Mesendoderm (in vitro differentiated cells): ENCODE measurements around the gene NAP1L5.

Source experiments
- DNase-seq: peaks from one replicate; pipeline ENCODE4 v3.0.0; 2013
- H2AK5ac ChIP-seq: 2 replicates; pipeline ENCODE4 v1.6.1; 2013; ENCODE audit warnings: low read length, inconsistent platforms
- H2BK120ac ChIP-seq: 2 replicates; pipeline ENCODE4 v1.6.1; 2013; ENCODE audit warnings: low read depth, mild to moderate bottlenecking, low read length, moderate library complexity, mixed read lengths
- H2BK15ac ChIP-seq: replicated peaks from 2 replicates; pipeline ENCODE4 v1.6.1; 2013; ENCODE audit warnings: low read depth, mild to moderate bottlenecking, moderate library complexity
- H2BK5ac ChIP-seq: 2 replicates; pipeline ENCODE4 v1.6.1; 2013; ENCODE audit warnings: low read length, inconsistent platforms
- H3K18ac ChIP-seq: 2 replicates; pipeline ENCODE4 v1.6.1; 2013; ENCODE audit warnings: mild to moderate bottlenecking, low read length, mixed read lengths
- H3K23ac ChIP-seq: one replicate; pipeline ENCODE4 v1.6.1; 2013; ENCODE audit warnings: low read length
- H3K27ac ChIP-seq: 2 replicates; pipeline ENCODE4 v1.5.1; 2013; ENCODE audit warnings: low read depth, mild to moderate bottlenecking, inconsistent platforms, low read length, moderate library complexity
- H3K27me3 ChIP-seq: 2 replicates; pipeline ENCODE4 v1.6.1; 2013; ENCODE audit warnings: low read length, control low read depth, mild to moderate bottlenecking, inconsistent platforms; ENCODE audit not compliant: insufficient read depth, poor library complexity
- H3K36me3 ChIP-seq: 2 replicates; pipeline ENCODE4 v1.6.1; 2013; ENCODE audit warnings: low read length, inconsistent platforms; ENCODE audit not compliant: control insufficient read depth, insufficient read depth
- H3K4ac ChIP-seq: one replicate; pipeline ENCODE4 v1.6.1; 2013; ENCODE audit warnings: low read depth, mild to moderate bottlenecking, low read length, moderate library complexity
- H3K4me1 ChIP-seq: 2 replicates; pipeline ENCODE4 v1.6.1; 2013; ENCODE audit warnings: low read depth, low read length, inconsistent platforms; ENCODE audit not compliant: control insufficient read depth
- H3K4me2 ChIP-seq: 2 replicates; pipeline ENCODE4 v1.6.1; 2013; ENCODE audit warnings: low read length
- H3K4me3 ChIP-seq: 2 replicates; pipeline ENCODE4 v1.5.1; 2013; ENCODE audit warnings: mild to moderate bottlenecking, low read length
- H3K56ac ChIP-seq: one replicate; pipeline ENCODE4 v1.6.1; 2013; ENCODE audit warnings: low read length
- H3K79me1 ChIP-seq: 2 replicates; pipeline ENCODE4 v1.6.1; 2013; ENCODE audit warnings: low read length, inconsistent platforms
- H3K79me2 ChIP-seq: 2 replicates; pipeline ENCODE4 v1.6.1; 2013; ENCODE audit warnings: mild to moderate bottlenecking, low read length; ENCODE audit not compliant: control insufficient read depth, insufficient read depth
- H3K9ac ChIP-seq: 2 replicates; pipeline ENCODE4 v1.6.1; 2013; ENCODE audit warnings: low read length, inconsistent platforms
- H4K5ac ChIP-seq: one replicate; pipeline ENCODE4 v1.6.1; 2013; ENCODE audit warnings: low read length
- H4K8ac ChIP-seq: one replicate; pipeline ENCODE4 v1.6.1; 2013; ENCODE audit warnings: low read depth, mild to moderate bottlenecking, control low read depth, low read length, moderate library complexity
- WGBS: extraction: QIAGEN DNeasy Blood & Tissue Kit; methylation state at CpG from one replicate; pipeline ENCODE4 v1.1.7; 2013; ENCODE audit warnings: low lambda C conversion rate, missing lambda C conversion rate; ENCODE audit not compliant: insufficient coverage; ENCODE audit errors: extremely low coverage; 5-methylcytosine and 5-hydroxymethylcytosine counted together

Gene NAP1L5

DNA sequence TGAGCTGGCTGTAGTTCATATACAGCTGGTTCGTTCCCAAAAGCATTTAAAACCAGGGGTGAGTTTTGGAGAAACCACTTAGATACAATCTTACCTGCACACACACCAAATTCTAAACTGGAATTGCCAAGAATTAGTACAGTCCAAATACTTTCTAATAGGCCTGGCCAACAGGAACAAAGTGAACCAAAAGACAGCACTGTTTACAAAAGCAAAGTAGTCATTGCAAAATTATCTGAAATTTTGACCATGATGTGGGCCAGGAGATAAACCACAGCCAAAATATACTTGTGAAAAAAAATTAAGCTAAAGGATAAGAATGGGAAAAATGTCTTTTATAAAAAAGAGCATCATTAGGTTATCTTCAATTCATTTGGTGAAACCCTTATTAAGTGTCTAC, 37.9 kb upstream of the NAP1L5 start:
- no peaks in the 10 kb centered on the region for H3K4me1 ChIP-seq
- no peak overlapping the region for H2BK15ac ChIP-seq
- no peak overlapping the region for H3K9ac ChIP-seq
- no CpG with 5 or more reads among the region's 1 CpG for WGBS
- no peak overlapping the region for H3K18ac ChIP-seq
- H4K5ac ChIP-seq, result no peak overlapping the region
- H3K4me2 ChIP-seq, result no peak overlapping the region
- no peak overlapping the region for H4K8ac ChIP-seq
- no peak overlapping the region for H3K23ac ChIP-seq
- DNase-seq, result no peak
- H2AK5ac ChIP-seq, result no peak overlapping the region
- no peaks in the 10 kb centered on the region for H3K79me1 ChIP-seq
- no peak overlapping the region for H2BK120ac ChIP-seq
- no peaks in the 10 kb centered on the region for H3K36me3 ChIP-seq
- no peak overlapping the region for H2BK5ac ChIP-seq
- H3K4me3 ChIP-seq, result no peak overlapping the region
- no peak overlapping the region for H3K4ac ChIP-seq
- no peaks in the 10 kb centered on the region for H3K79me2 ChIP-seq
- no peaks in the 10 kb centered on the region for H3K27me3 ChIP-seq
- H3K56ac ChIP-seq, result no peak overlapping the region
- no peak overlapping the region for H3K27ac ChIP-seq

DNA sequence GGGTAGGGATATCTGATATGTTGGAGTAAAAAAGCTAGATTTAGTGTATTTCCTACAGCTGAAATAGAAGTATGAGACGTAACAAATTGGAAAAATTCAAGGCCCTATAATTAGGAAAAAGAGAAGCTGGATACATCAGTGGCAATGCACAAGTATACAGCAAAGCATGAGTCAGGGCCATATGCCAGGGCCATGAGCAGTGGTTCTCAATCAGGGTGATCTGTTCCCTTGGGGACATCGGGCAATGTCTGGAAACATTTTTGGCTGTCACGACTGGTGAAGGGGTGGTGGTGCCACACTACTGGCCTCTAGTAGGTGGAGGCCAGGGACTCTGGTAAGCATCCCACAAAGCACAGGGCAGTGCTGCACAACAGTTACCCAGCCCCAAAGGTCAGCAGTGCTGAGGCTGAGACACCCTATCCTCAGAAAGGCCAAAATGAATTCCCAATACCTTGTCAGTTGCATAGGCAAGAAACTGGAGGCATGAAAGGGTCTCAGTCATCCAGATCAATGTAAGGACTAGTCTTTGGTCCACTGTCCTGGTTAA, 36.8 kb upstream of the NAP1L5 start:
- no CpG with 5 or more reads among the region's 3 CpGs for WGBS
- H3K36me3 ChIP-seq, result no peaks in the 10 kb centered on the region
- H2BK5ac ChIP-seq, result no peak overlapping the region

DNA sequence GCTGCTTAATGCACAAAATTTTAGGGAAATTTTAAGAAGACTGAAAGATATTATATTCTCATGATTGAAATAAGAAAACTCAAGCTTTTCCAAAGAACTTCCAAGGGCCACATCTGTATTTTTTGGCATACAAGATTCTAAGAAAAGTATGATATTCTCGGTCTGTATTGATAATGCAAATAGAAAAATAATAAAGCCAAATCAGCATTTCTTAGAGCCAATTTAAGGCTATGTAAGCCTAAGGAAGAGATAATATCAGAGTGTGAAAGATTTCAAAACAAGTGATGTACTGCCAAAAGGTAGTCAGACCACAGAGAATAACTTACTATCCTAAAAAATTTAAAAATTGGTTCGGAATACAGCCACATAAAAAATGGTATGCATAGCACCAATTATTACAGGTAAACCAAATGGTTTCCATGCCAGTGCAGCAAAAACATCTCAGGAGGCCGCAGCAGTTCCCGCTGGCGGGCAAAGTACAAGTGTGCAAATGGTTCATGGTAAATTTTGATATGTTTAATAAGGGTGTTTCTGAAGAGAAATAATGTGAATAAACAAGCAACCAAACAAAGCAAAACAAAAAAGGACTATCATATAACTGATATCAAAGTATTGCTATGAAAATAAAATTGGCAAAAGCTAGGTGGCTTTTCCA, 35.2 kb upstream of the NAP1L5 start:
- no peak overlapping the region for H2BK15ac ChIP-seq
- H3K4ac ChIP-seq, result no peak overlapping the region
- no CpG with 5 or more reads among the region's 5 CpGs for WGBS

More for the DNA sequence above, 36.8 kb upstream of the NAP1L5 start:
- no peak overlapping the region for H3K23ac ChIP-seq
- no peak for DNase-seq
- no peaks in the 10 kb centered on the region for H3K27me3 ChIP-seq
- H3K4me2 ChIP-seq, result no peak overlapping the region
- no peak overlapping the region for H4K8ac ChIP-seq
- H2BK120ac ChIP-seq, result no peak overlapping the region
- no peak overlapping the region for H3K9ac ChIP-seq
- H3K4ac ChIP-seq, result no peak overlapping the region
- H2AK5ac ChIP-seq, result no peak overlapping the region
- H3K56ac ChIP-seq, result no peak overlapping the region
- H3K18ac ChIP-seq, result no peak overlapping the region
- H3K79me1 ChIP-seq, result no peaks in the 10 kb centered on the region
- no peak overlapping the region for H3K27ac ChIP-seq
- no peaks in the 10 kb centered on the region for H3K4me1 ChIP-seq
- no peak overlapping the region for H4K5ac ChIP-seq
- H3K79me2 ChIP-seq, result no peaks in the 10 kb centered on the region
- H3K4me3 ChIP-seq, result no peak overlapping the region
- H2BK15ac ChIP-seq, result no peak overlapping the region

DNA sequence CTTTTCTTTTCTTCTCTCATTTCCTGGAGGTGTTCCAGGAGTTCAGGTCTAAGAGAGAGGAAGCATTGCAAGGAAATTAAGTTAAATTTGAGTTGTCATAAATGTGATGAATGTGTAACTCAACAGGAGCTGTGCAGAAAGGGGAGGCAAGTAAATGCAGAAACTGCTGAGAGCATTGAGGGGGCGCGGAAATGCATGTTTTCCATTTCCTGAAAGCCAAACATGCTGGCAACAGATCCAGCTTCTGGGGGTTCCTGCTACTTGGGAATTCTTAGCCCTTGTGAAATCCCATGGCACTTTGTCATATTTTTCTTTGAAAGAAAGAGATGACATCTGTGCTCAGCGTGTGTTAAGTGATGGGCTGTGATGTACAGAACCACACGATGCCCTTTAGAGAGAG, 33.8 kb upstream of the NAP1L5 start:
- no peak for DNase-seq

More for the DNA sequence above, 35.2 kb upstream of the NAP1L5 start:
- no peak overlapping the region for H3K23ac ChIP-seq
- H3K4me2 ChIP-seq, result no peak overlapping the region
- H3K27ac ChIP-seq, result no peak overlapping the region
- H4K8ac ChIP-seq, result no peak overlapping the region
- H4K5ac ChIP-seq, result no peak overlapping the region
- no peak overlapping the region for H2BK120ac ChIP-seq
- no peaks in the 10 kb centered on the region for H3K4me1 ChIP-seq
- DNase-seq, result no peak
- H2AK5ac ChIP-seq, result no peak overlapping the region
- H3K79me1 ChIP-seq, result no peaks in the 10 kb centered on the region
- no peaks in the 10 kb centered on the region for H3K79me2 ChIP-seq
- no peak overlapping the region for H3K9ac ChIP-seq
- H3K4me3 ChIP-seq, result no peak overlapping the region
- no peak overlapping the region for H3K18ac ChIP-seq
- H3K36me3 ChIP-seq, result no peaks in the 10 kb centered on the region
- no peak overlapping the region for H3K56ac ChIP-seq
- no peaks in the 10 kb centered on the region for H3K27me3 ChIP-seq
- no peak overlapping the region for H2BK5ac ChIP-seq

DNA sequence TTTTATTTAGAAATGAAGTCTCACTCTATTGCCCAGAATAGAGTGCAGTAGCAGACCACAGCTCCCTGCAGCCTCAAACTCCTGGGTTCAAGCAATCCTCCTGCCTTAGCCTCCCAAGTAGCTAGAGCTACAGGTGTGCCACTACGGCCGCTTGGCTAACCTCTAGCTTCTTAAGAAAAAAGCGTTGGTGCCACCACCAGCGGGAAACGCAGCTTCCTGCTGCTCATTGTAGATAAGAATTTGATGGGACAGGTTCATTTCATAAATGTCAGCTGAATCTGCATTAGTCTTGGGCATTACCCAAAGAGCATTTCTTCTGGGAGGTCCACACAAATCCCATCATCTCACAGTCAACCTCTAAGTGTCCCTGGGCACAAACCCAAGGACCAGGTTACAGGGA, 33.2 kb upstream of the NAP1L5 start:
- Histone ChIP-seq H3K27ac (no peak overlapping the region), H3K56ac (no peak overlapping the region), H2BK120ac (no peak overlapping the region), H2BK5ac (no peak overlapping the region), H3K9ac (no peak overlapping the region), H3K4me2 (no peak overlapping the region), H3K79me1 (no peaks in the 10 kb centered on the region), H3K79me2 (no peaks in the 10 kb centered on the region), H3K4me1 (no peaks in the 10 kb centered on the region), H3K23ac (no peak overlapping the region), H4K8ac (no peak overlapping the region), H3K36me3 (no peaks in the 10 kb centered on the region), H3K4me3 (no peak overlapping the region), H4K5ac (no peak overlapping the region), H2AK5ac (no peak overlapping the region), H2BK15ac (no peak overlapping the region), H3K27me3 (no peaks in the 10 kb centered on the region), H3K4ac (no peak overlapping the region), H3K18ac (no peak overlapping the region)
- no CpG with 5 or more reads among the region's 5 CpGs for WGBS
- DNase-seq, result no peak

More for the DNA sequence above, 33.8 kb upstream of the NAP1L5 start:
- H3K18ac ChIP-seq, result no peak overlapping the region
- no peak overlapping the region for H2BK15ac ChIP-seq
- no peak overlapping the region for H3K9ac ChIP-seq
- no CpG with 5 or more reads among the region's 4 CpGs for WGBS
- H3K4me1 ChIP-seq, result no peaks in the 10 kb centered on the region
- H4K5ac ChIP-seq, result no peak overlapping the region
- H2AK5ac ChIP-seq, result no peak overlapping the region
- H2BK120ac ChIP-seq, result no peak overlapping the region
- no peak overlapping the region for H3K23ac ChIP-seq
- no peak overlapping the region for H2BK5ac ChIP-seq
- H3K27me3 ChIP-seq, result no peaks in the 10 kb centered on the region
- H3K4me3 ChIP-seq, result no peak overlapping the region
- H3K36me3 ChIP-seq, result no peaks in the 10 kb centered on the region
- H3K79me2 ChIP-seq, result no peaks in the 10 kb centered on the region
- no peak overlapping the region for H4K8ac ChIP-seq
- no peaks in the 10 kb centered on the region for H3K79me1 ChIP-seq
- no peak overlapping the region for H3K4me2 ChIP-seq
- H3K4ac ChIP-seq, result no peak overlapping the region
- H3K56ac ChIP-seq, result no peak overlapping the region
- H3K27ac ChIP-seq, result no peak overlapping the region
